A549 (cell line): Measurements from ENCODE around the gene TBX2.

Source experiments
- BCL3 ChIP-seq: fragments of >200 bp; sonication (Bioruptor Twin); formaldehyde crosslinking; IDR thresholded peaks from 3 replicates; pipeline ENCODE4 v1.6.1; 2016
- CBX2 ChIP-seq: fragments of 200-600 bp; sonication (generic); IDR thresholded peaks from 2 replicates; pipeline ENCODE4 v1.6.1; 2016; ENCODE audit warnings: low read depth, mild to moderate bottlenecking, borderline replicate concordance
- CTCF ChIP-seq: fragments of >200 bp; sonication (Bioruptor Twin); formaldehyde crosslinking; IDR thresholded peaks from 3 replicates; pipeline ENCODE4 v1.5.1; 2016
- HMGXB4 ChIP-seq: fragments of 250-450 bp; sonication (Bioruptor Pico); IDR thresholded peaks from 2 replicates; pipeline ENCODE4 v1.5.0; 2021; ENCODE audit warnings: mild to moderate bottlenecking, moderate library complexity, borderline replicate concordance
- MAZ ChIP-seq: fragments of 150-350 bp; IDR thresholded peaks from 2 replicates; pipeline ENCODE4 v1.6.1; 2014; ENCODE audit warnings: antibody characterized with exemption, low read depth, low read length, borderline replicate concordance
- MYC ChIP-seq: IDR thresholded peaks from 2 replicates; pipeline ENCODE4 v1.6.1; 2012; ENCODE audit warnings: mild to moderate bottlenecking, inconsistent platforms, low read length, improper control_type of control experiment, borderline replicate concordance
- POLR2A ChIP-seq: IDR thresholded peaks from 2 replicates; pipeline ENCODE4 v1.6.1; 2012; ENCODE audit warnings: mild to moderate bottlenecking, low read length
- RARB ChIP-seq: fragments of 250-450 bp; sonication (Bioruptor Pico); IDR thresholded peaks from 2 replicates; pipeline ENCODE4 v1.8.0; 2021; ENCODE audit warnings: mild to moderate bottlenecking, moderate library complexity
- REST ChIP-seq: fragments of 200-600 bp; sonication (generic); IDR thresholded peaks from 2 replicates; pipeline ENCODE4 v1.6.1; 2016; ENCODE audit warnings: antibody characterized with exemption, mild to moderate bottlenecking, moderate library complexity

GRCh38 chr17:61431594-61432311 lies 32.1 kb downstream of the TBX2 start:
- no peak for TF ChIP-seq POLR2A
- TF ChIP-seq HMGXB4 = no peak
- TF ChIP-seq CBX2 = no peak
- TF ChIP-seq CTCF = no peak
- no peak for TF ChIP-seq MAZ
- TF ChIP-seq REST = no peak
- TF ChIP-seq MYC = no peak
- TF ChIP-seq RARB (CRISPR knock-in tag) = no peak
- TF ChIP-seq BCL3 = no peak
